NOMO-1 treated with dmso at 0.1 percent for 144 hours (cell line): ENCODE results near the gene JAK2.
"Not testable (repeated sequence)": the region's sequence is repeated elsewhere in the genome, so short reads cannot be mapped to it uniquely, and the experiment has no call there.

Experiments used
- DNase-seq: peaks from one replicate; lab custom pipeline; 2025; ENCODE audit not compliant: unreplicated experiment; lab: John Stamatoyannopoulos, UW

The JAK2 gene

DNA sequence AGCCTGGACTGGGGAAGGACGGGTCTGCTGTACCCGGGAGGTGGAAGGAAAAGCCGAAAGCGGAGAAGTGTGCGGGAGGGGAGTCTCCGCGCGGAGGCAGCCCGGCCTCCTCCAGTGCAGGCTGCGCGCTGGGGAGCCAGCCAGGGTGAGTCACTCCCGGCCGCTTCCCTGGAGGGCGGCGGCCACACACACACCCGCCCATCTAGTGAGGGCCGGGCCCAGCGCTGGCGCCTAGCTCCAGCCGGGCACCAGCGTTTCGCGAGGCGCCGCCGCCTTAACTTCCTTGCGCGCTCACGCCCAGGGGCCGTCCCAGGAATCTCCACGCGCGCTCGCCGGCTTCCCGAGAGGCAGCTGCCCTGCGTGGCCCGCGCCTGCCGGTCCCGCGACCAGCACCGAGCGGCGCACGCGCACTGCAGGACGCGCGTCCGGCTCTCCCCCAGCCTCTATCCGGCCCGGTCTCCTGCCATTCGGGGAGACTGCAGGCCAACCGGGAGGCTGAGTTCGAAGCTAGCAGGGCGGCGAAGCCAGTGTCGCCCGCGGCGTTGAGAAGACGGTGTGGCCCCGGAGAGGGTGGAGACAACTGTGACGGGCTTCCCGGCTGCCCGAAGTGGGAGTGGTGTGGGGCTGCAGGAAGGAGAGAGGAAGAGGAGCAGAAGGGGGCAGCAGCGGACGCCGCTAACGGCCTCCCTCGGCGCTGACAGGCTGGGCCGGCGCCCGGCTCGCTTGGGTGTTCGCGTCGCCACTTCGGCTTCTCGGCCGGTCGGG, at the start of gene JAK2:
TSS of gene JAK2 (plus strand) at position 652 of the 765 bp plus-strand sequence. CDS start 36,716 bp downstream, outside the sequence.
- DNase-seq: peak; percentile 81

GRCh38 chr9:4936277-4936676, 48.8 kb upstream of the JAK2 start:
- DNase-seq: no peak

GRCh38 chr9:4936823-4937222, 48.2 kb upstream of the JAK2 start:
- DNase-seq: no peak

- no peak for DNase-seq
Observed at GRCh38 chr9:4937446-4937845, 47.6 kb upstream of the JAK2 start.

- DNase-seq: no peak
Observed at GRCh38 chr9:4938496-4938895, 46.6 kb upstream of the JAK2 start.

DNA sequence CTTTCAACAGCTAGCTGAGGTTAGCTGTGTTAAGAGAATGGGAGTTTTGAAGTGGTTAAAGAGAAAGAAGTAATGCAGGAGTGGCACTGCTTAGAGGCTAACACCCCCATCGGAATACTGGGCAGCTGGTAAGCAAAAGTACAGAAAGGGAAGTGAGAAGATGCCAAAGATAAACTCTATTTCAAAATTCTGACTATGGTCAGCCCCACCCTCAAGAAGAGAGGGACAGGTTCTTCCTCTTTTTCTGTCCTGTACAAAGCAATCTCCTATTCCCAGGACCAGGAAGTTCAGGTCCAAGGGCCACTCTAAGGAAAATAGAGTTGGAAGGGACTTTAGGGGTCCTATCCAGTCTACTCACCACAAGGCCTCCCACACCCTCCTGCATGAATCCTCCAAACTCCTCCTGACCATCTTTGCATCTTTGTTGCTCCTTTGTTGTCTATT, 45.9 kb upstream of the JAK2 start:
- peak; percentile 74 for DNase-seq

DNA sequence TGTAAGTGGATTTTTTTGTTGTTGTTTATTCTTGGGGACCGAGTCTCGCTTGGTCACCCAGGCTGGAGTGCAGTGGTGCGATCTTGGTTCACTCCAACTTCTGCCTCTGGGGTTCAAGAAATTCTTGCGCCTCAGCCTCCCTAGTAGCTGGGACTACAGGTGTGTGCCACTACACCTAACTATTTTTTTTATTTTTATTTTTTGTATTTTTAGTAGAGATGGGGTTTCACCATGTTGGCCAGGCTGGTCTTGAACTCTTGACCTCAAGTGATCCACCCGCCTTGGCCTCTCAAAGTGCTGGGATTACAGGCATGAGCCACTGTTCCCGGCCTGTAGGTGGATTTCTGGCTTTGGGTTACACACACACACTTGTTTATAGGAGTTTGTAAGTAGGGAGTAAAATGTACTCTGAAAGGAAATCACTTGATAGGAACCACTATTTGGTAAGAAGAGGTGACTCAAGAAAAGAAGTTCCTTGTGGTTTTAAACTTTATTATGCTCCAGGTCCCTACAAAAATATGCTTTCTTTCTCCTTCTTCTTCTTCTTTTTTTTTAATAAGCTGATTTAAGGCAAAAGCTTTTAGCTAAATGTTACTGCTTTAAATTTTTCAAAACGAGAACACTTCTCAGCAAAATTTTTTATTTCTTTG, 42.9 kb upstream of the JAK2 start:
- DNase-seq: peak; percentile 30

GRCh38 chr9:4943346-4943745, 41.7 kb upstream of the JAK2 start:
- DNase-seq: no peak

DNA sequence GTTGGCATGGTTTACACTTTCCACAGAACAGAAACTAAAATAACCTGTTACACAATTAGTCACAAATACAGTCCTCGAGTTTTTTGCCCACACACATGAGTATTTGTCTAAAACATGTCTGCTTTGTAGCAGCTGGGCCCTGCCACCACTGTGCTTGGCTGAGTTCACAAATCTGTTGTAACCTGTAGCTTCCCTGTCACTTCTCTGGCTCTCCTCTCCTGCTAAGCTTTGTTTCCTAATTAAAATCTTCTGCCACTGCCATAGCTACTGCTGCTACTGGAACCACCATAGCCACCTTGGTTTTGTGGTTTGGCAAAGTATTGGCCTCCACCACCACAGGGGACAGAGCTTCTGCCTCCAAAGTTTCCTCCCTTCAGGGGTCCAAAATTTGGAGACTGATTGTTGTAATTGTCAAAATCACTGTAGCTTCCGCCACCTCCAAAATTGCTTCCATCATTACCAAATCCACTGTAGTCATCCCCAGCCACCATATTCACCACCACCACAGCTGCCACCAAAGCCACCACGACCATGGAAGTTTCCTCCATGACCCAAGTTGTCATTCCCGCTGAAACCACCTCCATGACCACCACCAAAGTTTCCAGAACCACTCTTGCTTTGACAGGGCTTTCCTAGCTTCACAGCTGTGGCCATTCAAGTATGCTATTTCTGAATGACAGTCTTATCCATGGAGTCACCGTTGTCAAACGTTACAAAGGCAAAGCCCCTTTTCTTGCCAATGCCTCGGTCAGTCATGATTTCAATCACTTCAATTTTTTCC, 40.5 kb upstream of the JAK2 start:
- DNase-seq: not testable (repeated sequence)

GRCh38 chr9:4946937-4947336, 38.1 kb upstream of the JAK2 start:
- no peak for DNase-seq

DNA sequence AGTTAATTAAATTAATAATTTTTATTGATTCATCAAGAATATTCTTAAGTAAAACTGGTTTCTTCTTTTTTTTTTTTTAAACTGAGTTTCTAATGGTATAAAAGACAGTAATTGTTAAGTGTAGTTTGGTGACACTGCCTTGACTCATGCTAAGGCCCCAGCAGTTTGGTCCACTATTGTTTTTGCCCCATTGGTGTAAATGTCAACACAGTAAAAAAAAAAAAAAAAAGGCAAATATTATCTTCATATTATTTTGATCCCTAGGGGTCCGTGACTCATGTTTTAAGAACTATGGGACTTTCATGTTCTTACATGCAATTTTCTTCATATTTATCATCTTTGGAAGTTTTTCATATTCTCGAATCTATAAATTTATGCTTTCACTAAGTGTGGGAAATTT, 29.2 kb upstream of the JAK2 start:
- no peak for DNase-seq

GRCh38 chr9:4959031-4959430, 26.0 kb upstream of the JAK2 start:
- DNase-seq: no peak

- no peak for DNase-seq
Observed at GRCh38 chr9:4962085-4962484, 23.0 kb upstream of the JAK2 start.

DNA sequence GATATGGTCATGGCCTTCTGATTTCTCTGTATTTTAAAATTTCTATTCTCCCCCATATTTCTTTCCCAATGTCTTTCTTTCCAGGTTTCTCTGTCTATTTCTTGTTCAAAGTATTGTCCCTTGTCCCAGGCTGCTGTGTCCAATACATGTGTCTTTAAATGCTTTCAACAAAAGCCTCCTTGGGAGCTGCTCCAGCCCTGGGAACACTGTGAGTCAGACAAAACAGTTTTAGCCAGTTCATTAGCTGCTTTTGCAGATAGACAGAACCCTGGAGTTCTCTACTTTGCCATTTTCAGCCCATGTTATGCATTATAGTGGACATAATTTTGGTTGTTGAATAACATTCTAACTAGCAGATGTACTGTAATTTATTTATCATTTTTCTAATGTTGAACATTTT, 20.5 kb upstream of the JAK2 start:
- no peak for DNase-seq

GRCh38 chr9:4965174-4965821, 19.8 kb upstream of the JAK2 start:
- DNase-seq: no peak

DNA sequence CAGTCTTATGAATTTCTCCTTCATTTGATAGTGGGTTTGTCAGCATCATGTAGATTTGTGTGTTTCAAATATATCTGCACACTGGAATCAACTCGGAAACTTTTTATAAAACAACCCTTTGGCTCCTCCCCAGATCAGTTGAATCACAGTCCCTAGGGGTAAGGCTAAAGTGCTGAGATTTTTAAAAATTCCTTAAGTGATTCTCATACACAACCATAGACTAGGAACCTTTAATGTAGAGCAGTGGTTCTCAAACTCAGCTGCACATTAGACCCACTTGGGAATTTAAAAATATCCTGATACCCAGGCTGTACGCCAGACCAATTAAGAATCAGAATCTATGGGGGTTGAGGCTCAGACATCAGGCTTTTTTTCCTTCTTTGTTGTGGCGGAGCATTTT, 17.5 kb upstream of the JAK2 start:
- no peak for DNase-seq

GRCh38 chr9:4969130-4969529, 15.9 kb upstream of the JAK2 start:
- no peak for DNase-seq

DNA sequence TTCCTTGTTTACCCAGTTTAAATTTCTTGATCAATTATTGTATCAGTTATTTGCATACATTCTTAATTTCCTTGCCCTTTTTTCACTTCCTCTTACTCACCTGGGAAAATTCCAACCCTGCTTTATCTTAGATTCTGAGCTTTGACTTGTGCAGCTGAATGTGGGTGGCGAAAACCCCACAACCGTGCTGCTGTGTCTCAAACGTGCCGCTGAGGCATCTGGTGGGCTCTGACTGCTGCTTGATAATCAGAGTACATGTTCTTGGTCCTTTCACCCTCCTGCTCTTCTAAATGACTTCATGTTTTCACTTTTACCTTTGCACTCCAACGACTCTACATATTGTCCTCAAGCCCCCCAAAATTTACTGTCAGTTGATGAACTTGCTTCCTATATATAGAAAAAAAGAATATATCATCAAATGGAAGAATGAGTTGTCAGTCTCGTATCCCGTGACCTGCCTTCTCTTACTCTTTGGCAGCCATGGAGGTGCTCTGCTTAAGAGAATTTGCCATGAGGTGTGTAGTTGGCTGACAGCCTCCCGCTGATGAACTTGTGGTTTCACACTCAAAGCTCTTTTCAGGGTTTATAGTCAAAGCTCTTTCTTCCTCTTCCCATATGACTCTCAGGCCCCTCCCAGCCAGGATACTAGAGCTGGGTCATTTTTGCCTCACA, 14.0 kb upstream of the JAK2 start:
- DNase-seq: no peak

DNA sequence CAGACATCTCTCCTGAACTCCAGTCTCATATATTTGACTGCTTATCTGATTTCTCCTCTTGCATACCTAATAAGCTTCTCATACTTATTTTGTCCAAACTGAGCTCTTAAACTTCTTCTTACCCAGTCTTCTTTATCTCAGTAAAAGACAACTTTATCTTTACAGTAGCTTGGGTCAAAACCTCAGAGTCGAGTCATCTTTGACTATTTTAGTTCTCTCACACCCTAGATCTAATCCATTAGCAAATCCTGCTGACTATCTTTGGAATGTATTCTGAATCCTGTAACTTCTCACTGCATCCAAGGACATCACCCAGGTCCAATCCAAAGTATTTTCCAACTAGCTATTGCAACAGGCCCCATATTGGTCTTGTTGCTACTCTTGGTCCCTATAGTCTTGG, 11.8 kb upstream of the JAK2 start:
- DNase-seq: no peak

GRCh38 chr9:4973902-4974301, 11.2 kb upstream of the JAK2 start:
- DNase-seq: no peak

DNA sequence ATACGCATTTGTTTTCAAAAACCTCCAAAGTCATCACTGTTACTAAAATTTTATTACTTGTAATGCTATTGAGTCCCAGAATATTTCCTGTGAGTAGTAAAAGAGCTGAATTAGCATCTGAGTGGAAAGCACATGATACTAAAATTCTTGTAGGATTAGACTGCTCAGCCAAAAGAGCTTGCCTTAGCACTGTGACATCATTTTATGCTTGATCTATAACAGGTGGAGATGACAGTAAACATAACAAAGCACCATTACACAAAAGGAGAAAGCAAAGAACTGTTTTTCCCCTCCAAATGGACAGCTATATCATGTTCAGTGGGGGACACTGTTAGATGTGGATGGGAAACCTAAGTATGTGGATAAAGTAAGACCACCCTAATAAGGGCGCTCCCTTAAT, 5.8 kb upstream of the JAK2 start:
- DNase-seq: no peak
